Epithelial cell of esophagus (primary cell): Measurements from ENCODE around the gene MED27.
"Not testable (repeated sequence)": the region's sequence is repeated elsewhere in the genome, so short reads cannot be mapped to it uniquely, and the experiment has no call there.

Experiments
- DNase-seq: peaks from one replicate; pipeline ENCODE4 v3.0.0; 2010; ENCODE audit warnings: low read depth
- H3K4me3 ChIP-seq: 2 replicates; pipeline ENCODE4 v1.5.1; 2011; ENCODE audit warnings: mild to moderate bottlenecking, low read length, control low read depth
- CTCF ChIP-seq: IDR thresholded peaks from 2 replicates; pipeline ENCODE4 v1.5.1; 2011; ENCODE audit warnings: low read depth, mild to moderate bottlenecking, low read length, control low read depth, inconsistent platforms; ENCODE audit not compliant: insufficient read depth; ENCODE audit errors: missing control alignments

The MED27 gene

GRCh38 chr9:132012704-132013357 is 66.8 kb downstream of the MED27 start:
- no peak for TF ChIP-seq CTCF
- H3K4me3 ChIP-seq: no peak overlapping the region
- DNase-seq: peak; percentile 55

GRCh38 chr9:132011896-132012295 is 67.8 kb downstream of the MED27 start:
- no peak for DNase-seq
- H3K4me3 ChIP-seq: no peak overlapping the region
- TF ChIP-seq CTCF: no peak

- no peak for TF ChIP-seq CTCF
- no peak overlapping the region for H3K4me3 ChIP-seq
- no peak for DNase-seq
Observed at GRCh38 chr9:132011309-132011708, 68.4 kb downstream of the MED27 start.

- not testable (repeated sequence) for DNase-seq, H3K4me3 ChIP-seq
Observed at GRCh38 chr9:132010201-132010600, 69.5 kb downstream of the MED27 start.

GRCh38 chr9:132008855-132009812 is 70.5 kb downstream of the MED27 start:
- no peak for TF ChIP-seq CTCF
- peak; percentile 94 for DNase-seq

GRCh38 chr9:132008184-132008803 is 71.4 kb downstream of the MED27 start:
- DNase-seq: peak; percentile 69
- no peak overlapping the region for H3K4me3 ChIP-seq
- no peak for TF ChIP-seq CTCF

More at GRCh38 chr9:132008855-132009812, 70.5 kb downstream of the MED27 start:
- no peak overlapping the region for H3K4me3 ChIP-seq

- H3K4me3 ChIP-seq: no peak overlapping the region
- DNase-seq: no peak
- TF ChIP-seq CTCF: no peak
Observed at GRCh38 chr9:132007371-132008025, 72.2 kb downstream of the MED27 start.
